Spleen (tissue), 7 donors: ENCODE results near the gene ZNF18.

ENCODE experiments used
- POLR2AphosphoS5 ChIP-seq, 3 donors: sonication (generic); formaldehyde crosslinking; IDR thresholded peaks; one replicate each; pipeline ENCODE4 v1.5.1; 2017; ENCODE audit warnings: antibody characterized with exemption in 3 of 3
- TF ChIP-seq, protein P1 (sequence below), 11 experiments: fragments of 200-600 bp in 7 of 11; fragments of 450-650 bp in 4 of 11; sonication (generic) in 4 of 11; IDR thresholded peaks in 8 of 11; conservative IDR thresholded peaks in 3 of 11; 1 replicate in 7 of 11; 2 replicates in 4 of 11; pipeline versions ENCODE4 v1.4.0 to v1.8.0; 2016 to 2021; ENCODE audit warnings: antibody characterized with exemption in 11 of 11, inconsistent platforms in 4 of 11, mild to moderate bottlenecking in 1 of 11
- donor health status: DM: no; HTN: no; CAD: no; lungs with moderate emphysema.
- donor health status: DM: no; HTN: no; CAD: no.
- donor health status: DM: no; HTN: no; CAD: no.

DNA sequence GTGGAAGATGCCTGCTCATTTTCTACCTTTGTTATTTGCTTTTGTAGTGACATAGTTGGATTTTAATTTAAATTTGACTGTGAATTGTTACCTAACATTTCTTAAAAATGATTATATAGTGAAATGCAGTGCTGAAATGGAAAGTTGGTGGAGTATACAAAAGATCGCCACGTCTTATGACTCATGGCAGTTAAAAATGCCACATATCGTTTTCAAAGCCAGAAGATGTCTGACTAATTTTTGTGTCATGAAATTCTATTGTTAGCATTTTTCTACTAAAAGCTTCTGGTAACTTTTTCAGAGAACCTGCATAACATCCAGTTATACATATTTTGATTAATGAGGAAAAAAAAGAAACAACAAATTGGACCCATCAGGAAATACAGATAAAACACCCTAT is 44.0 kb upstream of the ZNF18 start:
- no peak for TF ChIP-seq POLR2AphosphoS5 (IDR thresholded peaks at IDR 0.05)
- TF ChIP-seq, protein P1, sequence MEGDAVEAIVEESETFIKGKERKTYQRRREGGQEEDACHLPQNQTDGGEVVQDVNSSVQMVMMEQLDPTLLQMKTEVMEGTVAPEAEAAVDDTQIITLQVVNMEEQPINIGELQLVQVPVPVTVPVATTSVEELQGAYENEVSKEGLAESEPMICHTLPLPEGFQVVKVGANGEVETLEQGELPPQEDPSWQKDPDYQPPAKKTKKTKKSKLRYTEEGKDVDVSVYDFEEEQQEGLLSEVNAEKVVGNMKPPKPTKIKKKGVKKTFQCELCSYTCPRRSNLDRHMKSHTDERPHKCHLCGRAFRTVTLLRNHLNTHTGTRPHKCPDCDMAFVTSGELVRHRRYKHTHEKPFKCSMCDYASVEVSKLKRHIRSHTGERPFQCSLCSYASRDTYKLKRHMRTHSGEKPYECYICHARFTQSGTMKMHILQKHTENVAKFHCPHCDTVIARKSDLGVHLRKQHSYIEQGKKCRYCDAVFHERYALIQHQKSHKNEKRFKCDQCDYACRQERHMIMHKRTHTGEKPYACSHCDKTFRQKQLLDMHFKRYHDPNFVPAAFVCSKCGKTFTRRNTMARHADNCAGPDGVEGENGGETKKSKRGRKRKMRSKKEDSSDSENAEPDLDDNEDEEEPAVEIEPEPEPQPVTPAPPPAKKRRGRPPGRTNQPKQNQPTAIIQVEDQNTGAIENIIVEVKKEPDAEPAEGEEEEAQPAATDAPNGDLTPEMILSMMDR (IDR thresholded peaks at IDR 0.05 in 8 of 11, conservative IDR thresholded peaks at IDR 0.05 in 3 of 11) = no peak
